Measurements from ENCODE around the gene C1orf87.

Gene C1orf87

DNA sequence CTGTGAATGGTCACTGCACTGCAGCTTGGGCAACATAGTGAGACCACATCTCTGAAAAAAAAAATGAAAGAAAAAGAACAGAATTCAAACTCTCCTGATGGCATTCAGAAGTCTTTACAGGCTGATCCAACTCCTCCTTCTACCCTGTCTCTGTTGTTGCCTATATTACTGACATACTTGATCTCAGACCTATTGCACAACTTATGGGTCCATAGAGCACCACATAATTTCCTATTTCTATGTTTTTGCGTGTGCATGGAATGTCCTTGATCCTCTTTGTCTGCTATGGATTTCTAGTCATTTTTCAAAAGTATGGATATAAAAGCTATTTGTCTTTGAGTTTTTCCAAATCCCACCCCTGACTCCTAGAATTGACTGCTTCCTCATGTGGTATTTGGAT lies 124.6 kb downstream of the C1orf87 start:
- DNase-seq (ENCODE audit: low read depth), result no peak

DNA sequence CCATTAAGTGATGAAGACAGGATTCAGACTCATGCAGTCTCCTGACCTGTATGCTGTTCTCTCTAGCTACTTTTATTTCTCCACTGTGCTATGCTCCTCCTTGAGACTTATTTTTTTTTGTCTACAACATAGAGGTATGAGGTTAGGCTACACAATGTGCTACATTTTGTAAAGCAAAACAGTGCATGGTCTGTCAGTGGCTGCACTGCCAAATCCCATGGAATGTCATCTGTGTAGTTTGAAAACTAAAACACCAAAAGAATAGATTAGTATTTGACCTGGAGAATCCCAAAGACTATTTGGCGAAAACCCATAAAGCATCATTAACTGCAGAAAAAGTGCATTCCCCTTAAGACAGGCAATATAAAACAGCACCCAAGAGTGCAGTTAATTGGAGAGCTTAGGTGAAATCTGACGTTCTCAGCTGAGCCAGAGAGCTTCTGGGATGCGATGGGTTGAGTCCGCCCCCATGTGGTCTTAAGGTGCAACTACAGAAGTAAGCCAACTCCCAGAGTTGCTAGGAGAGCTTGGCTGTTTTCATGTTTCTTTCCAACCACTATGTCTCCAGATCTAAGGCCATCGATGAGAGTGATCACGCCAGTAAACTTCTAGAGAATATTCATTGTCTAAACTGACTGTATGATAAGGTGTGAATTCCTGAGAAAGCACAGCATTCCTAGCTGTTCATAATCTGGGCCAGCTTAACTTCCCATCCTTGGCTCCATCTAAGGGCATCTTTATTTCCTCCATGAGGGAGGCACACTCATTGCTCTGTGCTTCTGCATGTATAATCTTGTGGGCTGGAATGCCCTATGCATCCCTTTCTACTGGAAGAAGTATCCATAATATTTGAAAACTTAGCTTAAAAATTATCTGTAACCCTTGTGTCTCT lies 126.3 kb downstream of the C1orf87 start:
- peak; percentile 70 for DNase-seq (ENCODE audit: low read depth)

DNA sequence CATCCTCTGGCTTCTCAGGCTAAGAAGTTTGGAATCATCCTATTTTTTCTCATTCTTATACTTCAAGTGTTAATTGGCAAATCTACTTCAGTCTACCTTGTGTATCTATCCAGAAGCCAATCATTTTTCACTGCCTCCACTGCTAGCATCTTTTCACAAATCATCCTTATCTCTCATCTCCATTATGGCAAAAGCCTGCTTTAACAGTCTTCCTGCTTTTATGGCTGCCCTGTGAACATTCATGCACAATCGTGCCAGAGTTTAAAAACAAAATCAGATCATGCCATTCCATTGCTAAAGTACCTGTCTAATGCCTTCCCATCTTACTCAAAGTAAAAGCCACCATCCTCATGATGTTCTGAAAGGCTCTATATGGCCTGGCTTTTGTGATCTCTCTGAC lies 127.8 kb downstream of the C1orf87 start:
- no peak for DNase-seq (ENCODE audit: low read depth)
